SK-N-SH (cell line): Measurements from ENCODE around the gene SLC51A. TPM values are rescaled to one million over a fixed set of nuclear protein-coding genes. Genes with fewer than 3 reads are reported as not detected.

Source experiments
- CTCF ChIA-PET: fragments of 300-600, 350-600 bp; formaldehyde crosslinking; extraction: SDS; loops from one replicate; lab custom pipeline; 2021; lab: Yijun Ruan, JAX
- POLR2A ChIA-PET: fragments of 350-600 bp; sonication (Branson Sonifier 250); formaldehyde crosslinking; extraction: SDS; loops from one replicate; lab custom pipeline; 2020; ENCODE audit warnings: antibody characterized with exemption, inconsistent platforms; lab: Yijun Ruan, JAX
- DNase-seq: peaks from one replicate; pipeline ENCODE4 v3.0.0; 2012
- H2AFZ ChIP-seq: fragments of 200-600 bp; sonication (generic); 2 replicates; pipeline ENCODE4 v1.8.1; 2016; ENCODE audit warnings: antibody characterized with exemption, mild to moderate bottlenecking, low read depth
- H3F3A ChIP-seq: fragments of 200-600 bp; sonication (generic); replicated peaks from 2 replicates; pipeline ENCODE3; 2016; ENCODE audit warnings: antibody characterized with exemption, mild to moderate bottlenecking; ENCODE audit not compliant: insufficient read depth
- H3K27ac ChIP-seq, 2 experiments: fragments of 200-500 bp in 1 of 2; fragments of 200-600 bp in 1 of 2; sonication (Bioruptor generic) in 1 of 2; sonication (generic), shearing (Covaris generic) in 1 of 2; 2 replicates each; pipeline versions ENCODE4 v1.5.1 to v1.6.1; 2014 to 2016; ENCODE audit warnings: low read depth in 2 of 2, inconsistent platforms in 1 of 2, low read length in 1 of 2, mild to moderate bottlenecking in 1 of 2, mixed read lengths in 1 of 2
- H3K27me3 ChIP-seq: fragments of 200-600 bp; sonication (generic), shearing (Covaris generic); 2 replicates; pipeline ENCODE4 v1.6.1; 2016; ENCODE audit warnings: mixed run types; ENCODE audit not compliant: insufficient read depth
- H3K36me3 ChIP-seq, 2 experiments: fragments of 200-500 bp in 1 of 2; fragments of 200-600 bp in 1 of 2; sonication (Bioruptor generic) in 1 of 2; sonication (generic) in 1 of 2; replicated peaks in 1 of 2; 2 replicates each; pipeline versions ENCODE3 to v1.5.1; 2014 to 2016; ENCODE audit warnings: low read length in 1 of 2, mild to moderate bottlenecking in 1 of 2; ENCODE audit not compliant: insufficient read depth in 2 of 2, control insufficient read depth in 1 of 2
- H3K4me1 ChIP-seq, 2 experiments: fragments of 200-500 bp in 1 of 2; fragments of 200-600 bp in 1 of 2; sonication (Bioruptor generic) in 1 of 2; sonication (generic), shearing (Covaris generic) in 1 of 2; 2 replicates each; pipeline versions ENCODE4 v1.5.1 to v1.6.1; 2014 to 2016; ENCODE audit warnings: low read depth in 1 of 2, low read length in 1 of 2, mixed run types in 1 of 2; ENCODE audit not compliant: insufficient read depth in 2 of 2, control insufficient read depth in 1 of 2
- H3K4me2 ChIP-seq: fragments of 200-600 bp; sonication (generic), shearing (Covaris generic); 2 replicates; pipeline ENCODE4 v1.6.1; 2017; ENCODE audit warnings: mixed run types
- H3K4me3 ChIP-seq, 2 experiments: fragments of 200-500 bp in 1 of 2; fragments of 200-600 bp in 1 of 2; sonication (Bioruptor generic) in 1 of 2; sonication (generic), shearing (Covaris generic) in 1 of 2; 2 replicates each; pipeline versions ENCODE4 v1.5.1 to v1.8.1; 2014 to 2016; ENCODE audit warnings: low read depth in 2 of 2, inconsistent platforms in 1 of 2, low read length in 1 of 2, mild to moderate bottlenecking in 1 of 2, mixed read lengths in 1 of 2, moderate library complexity in 1 of 2
- H3K79me2 ChIP-seq: fragments of 200-600 bp; sonication (generic); 2 replicates; pipeline ENCODE4 v1.8.1; 2017; ENCODE audit warnings: mild to moderate bottlenecking; ENCODE audit not compliant: insufficient read depth
- H3K9ac ChIP-seq: fragments of 200-600 bp; sonication (generic); 2 replicates; pipeline ENCODE4 v1.6.1; 2017; ENCODE audit warnings: mixed run types
- H3K9me2 ChIP-seq: fragments of 200-600 bp; sonication (generic); 2 replicates; pipeline ENCODE4 v1.6.1; 2017; ENCODE audit warnings: mixed run types
- H3K9me3 ChIP-seq: fragments of 200-600 bp; sonication (generic); 2 replicates; pipeline ENCODE4 v1.6.1; 2017; ENCODE audit warnings: mixed run types, mild to moderate bottlenecking, moderate library complexity
- H4K20me1 ChIP-seq: fragments of 200-600 bp; sonication (generic); 2 replicates; pipeline ENCODE4 v1.6.1; 2017; ENCODE audit warnings: mild to moderate bottlenecking, mixed run types; ENCODE audit not compliant: insufficient read depth
- CHD2 ChIP-seq: fragments of 150-350 bp; IDR thresholded peaks from 2 replicates; pipeline ENCODE4 v1.6.1; 2018; ENCODE audit warnings: low read length; ENCODE audit not compliant: partially characterized antibody
- ELF1 ChIP-seq: IDR thresholded peaks from 2 replicates; pipeline ENCODE4 v1.4.0; 2012
- EZH2phosphoT487 ChIP-seq: fragments of 200-600 bp; sonication (generic); IDR thresholded peaks from 2 replicates; pipeline ENCODE4 v1.6.1; 2017; ENCODE audit warnings: low read depth, mixed run types, mild to moderate bottlenecking, antibody characterized with exemption, moderate library complexity, borderline replicate concordance
- FOSL2 ChIP-seq: IDR thresholded peaks from 2 replicates; pipeline ENCODE4 v1.4.0; 2012; ENCODE audit warnings: low read depth, mild to moderate bottlenecking, moderate library complexity, borderline replicate concordance
- GABPA ChIP-seq: IDR thresholded peaks from 2 replicates; pipeline ENCODE4 v1.4.0; 2012; ENCODE audit warnings: low read depth, mild to moderate bottlenecking
- JUND ChIP-seq: IDR thresholded peaks from 2 replicates; pipeline ENCODE4 v1.4.0; 2012
- MXI1 ChIP-seq: IDR thresholded peaks from 2 replicates; pipeline ENCODE4 v1.6.1; 2012; ENCODE audit warnings: mild to moderate bottlenecking, low read depth, low read length, improper control_type of control experiment
- NFIC ChIP-seq: IDR thresholded peaks from 2 replicates; pipeline ENCODE4 v1.4.0; 2012; ENCODE audit warnings: borderline replicate concordance
- POLR2AphosphoS5 ChIP-seq: IDR thresholded peaks from 2 replicates; pipeline ENCODE4 v1.6.1; 2012; ENCODE audit warnings: low read depth, low read length
- RFX5 ChIP-seq: IDR thresholded peaks from 2 replicates; pipeline ENCODE4 v1.6.1; 2012; ENCODE audit warnings: mild to moderate bottlenecking, improper control_type of control experiment, low read length
- RXRA ChIP-seq: IDR thresholded peaks from 2 replicates; pipeline ENCODE4 v1.4.0; 2012; ENCODE audit warnings: low read depth, mild to moderate bottlenecking, borderline replicate concordance
- SIN3A ChIP-seq: IDR thresholded peaks from 2 replicates; pipeline ENCODE4 v1.6.1; 2012; ENCODE audit warnings: low read depth, mild to moderate bottlenecking, low read length, moderate library complexity, borderline replicate concordance
- SMC3 ChIP-seq: IDR thresholded peaks from 2 replicates; pipeline ENCODE4 v1.6.1; 2012; ENCODE audit warnings: low read depth, low read length, improper control_type of control experiment
- TCF12 ChIP-seq: IDR thresholded peaks from 2 replicates; pipeline ENCODE4 v1.4.0; 2012
- TEAD4 ChIP-seq: IDR thresholded peaks from 2 replicates; pipeline ENCODE4 v1.4.0; 2012; ENCODE audit warnings: mild to moderate bottlenecking, borderline replicate concordance; ENCODE audit not compliant: insufficient read depth
- YY1 ChIP-seq: IDR thresholded peaks from 2 replicates; pipeline ENCODE4 v1.4.0; 2012; ENCODE audit warnings: low read depth, mild to moderate bottlenecking
- WGBS: methylation state at CpG from one replicate; pipeline ENCODE4 v1.1.6; 2017; ENCODE audit warnings: low lambda C conversion rate; 5-methylcytosine and 5-hydroxymethylcytosine counted together
- polyA plus RNA-seq, 3 experiments: library from polyadenylated mRNA; depleted of rRNA; stranded (reverse); fragments of >200 nt; gene quantifications; 2 replicates each; pipeline ENCODE4 v1.2.3, GENCODE V29; 2012
- TF ChIP-seq, protein P1 (sequence below): IDR thresholded peaks from 2 replicates; pipeline ENCODE4; 2012
- TF ChIP-seq, protein P2 (sequence below): IDR thresholded peaks from 2 replicates; pipeline ENCODE4 v1.4.0; 2012; ENCODE audit warnings: low read depth, borderline replicate concordance
- TF ChIP-seq, protein P3 (sequence below): fragments of 200-600 bp; sonication (generic); IDR thresholded peaks from 2 replicates; pipeline ENCODE4 v1.6.1; 2017; ENCODE audit warnings: antibody characterized with exemption, mild to moderate bottlenecking, moderate library complexity

SLC51A gene
- polyA plus RNA-seq, 1 of the 3 experiments (the other 2 are of a cell fraction), result not detected

DNA sequence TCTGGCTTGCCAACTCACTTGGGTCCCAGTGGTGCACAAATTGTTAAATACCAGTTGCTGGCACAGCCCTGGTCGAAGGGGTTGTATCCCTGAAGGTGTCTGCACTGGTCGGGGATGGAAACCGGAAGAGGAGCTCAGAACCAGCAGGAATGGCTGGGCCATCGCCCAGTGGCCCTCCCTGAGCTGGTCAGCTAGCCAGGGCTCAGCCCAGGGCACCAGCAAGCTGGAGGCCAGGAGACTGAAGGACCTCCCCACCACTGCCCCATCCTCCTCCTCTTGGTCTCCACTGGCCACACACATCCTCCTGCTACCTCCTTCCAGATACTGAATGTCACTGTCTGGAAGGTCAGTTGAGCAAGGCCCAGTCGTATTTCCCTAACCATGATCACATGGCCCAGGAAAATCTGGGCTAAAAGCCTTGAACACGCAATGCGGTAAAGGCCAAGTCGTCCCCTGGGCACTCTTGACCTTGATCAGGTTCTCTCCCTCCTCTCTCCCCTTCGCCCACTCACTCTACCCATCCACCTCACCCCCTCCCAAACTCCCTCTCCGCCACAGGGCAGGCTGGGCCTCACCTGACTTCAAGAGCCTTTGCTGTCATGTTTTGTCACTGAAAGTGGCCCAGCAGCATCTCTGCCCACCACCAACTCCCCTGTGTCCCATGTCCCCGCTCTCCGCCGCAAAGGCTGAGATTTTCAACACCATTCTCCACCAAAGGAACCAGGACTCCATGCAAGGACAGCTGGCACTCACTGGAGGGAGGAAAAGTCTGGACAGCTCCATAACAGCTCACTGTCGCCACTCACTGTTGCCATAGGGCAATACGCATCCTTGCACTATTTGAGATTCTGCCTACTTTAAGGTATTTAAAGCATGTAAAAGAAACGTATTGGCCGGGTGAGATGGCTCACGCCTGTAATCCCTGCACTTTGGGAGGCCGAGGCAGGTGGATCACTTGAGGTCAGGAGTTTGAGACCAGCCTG lies 17.3 kb upstream of the SLC51A start (continued):
- TF ChIP-seq TCF12, result no peak
- no peak for TF ChIP-seq SMC3
- no peak for TF ChIP-seq JUND
- TF ChIP-seq NFIC, result no peak

DNA sequence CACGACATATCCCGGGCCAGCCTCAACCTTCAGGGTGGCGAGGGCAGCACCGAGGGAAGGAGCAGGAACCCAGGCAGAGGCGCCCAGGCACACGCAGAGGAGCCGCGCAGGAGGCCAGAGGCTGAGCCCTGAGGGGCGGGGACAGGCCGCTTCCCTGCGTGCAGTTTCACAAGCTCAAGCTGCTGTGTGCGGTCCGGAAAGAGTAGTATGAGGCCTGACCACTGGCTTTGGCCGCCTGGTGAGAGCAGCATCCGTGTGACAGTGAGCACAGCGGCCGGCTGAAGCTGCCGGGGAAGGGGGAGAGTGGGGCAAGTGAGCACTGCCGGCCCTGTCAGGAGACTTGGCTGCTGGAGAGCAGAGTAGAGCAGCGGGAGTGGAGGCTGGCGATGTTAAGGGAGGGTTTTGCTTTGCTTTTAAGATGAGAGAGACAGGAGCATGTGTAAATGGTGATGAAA lies 13.8 kb upstream of the SLC51A start:
- CTCF ChIA-PET, result interaction anchor here (1.3 to 2.1 kb wide), 2 partner anchors 129 to 131 kb away, joined by 3 to 11 read pairs; no protein-coding TSS in a partner anchor
- H2AFZ ChIP-seq, result no peak overlapping the region
- H3K27me3 ChIP-seq, result no peaks in the 10 kb centered on the region
- H4K20me1 ChIP-seq, result no peaks in the 10 kb centered on the region
- no peak for DNase-seq
- WGBS, result 85% methylated on average over 16 of the region's 21 CpGs
- peaks cover 0 to 3% of the 10 kb centered on the region in 2 experiments; a peak in 1 of 4 replicates for H3K4me1 ChIP-seq
- no peak overlapping the region for H3K9ac ChIP-seq
- no peak overlapping the region for H3K4me3 ChIP-seq
- no peak overlapping the region for H3K4me2 ChIP-seq
- no peaks in the 10 kb centered on the region for H3K9me2 ChIP-seq
- H3F3A ChIP-seq, result no peaks in the 10 kb centered on the region
- POLR2A ChIA-PET, result no interaction called here
- no peaks in the 10 kb centered on the region for H3K79me2 ChIP-seq
- H3K9me3 ChIP-seq, result no peaks in the 10 kb centered on the region
- no peaks in the 10 kb centered on the region for H3K36me3 ChIP-seq
- H3K27ac ChIP-seq, result no peak overlapping the region
- no peak for TF ChIP-seq RXRA
- TF ChIP-seq, protein P1, sequence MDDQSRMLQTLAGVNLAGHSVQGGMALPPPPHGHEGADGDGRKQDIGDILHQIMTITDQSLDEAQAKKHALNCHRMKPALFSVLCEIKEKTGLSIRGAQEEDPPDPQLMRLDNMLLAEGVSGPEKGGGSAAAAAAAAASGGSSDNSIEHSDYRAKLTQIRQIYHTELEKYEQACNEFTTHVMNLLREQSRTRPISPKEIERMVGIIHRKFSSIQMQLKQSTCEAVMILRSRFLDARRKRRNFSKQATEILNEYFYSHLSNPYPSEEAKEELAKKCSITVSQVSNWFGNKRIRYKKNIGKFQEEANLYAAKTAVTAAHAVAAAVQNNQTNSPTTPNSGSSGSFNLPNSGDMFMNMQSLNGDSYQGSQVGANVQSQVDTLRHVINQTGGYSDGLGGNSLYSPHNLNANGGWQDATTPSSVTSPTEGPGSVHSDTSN, result no peak
- no peak for TF ChIP-seq RFX5
- TF ChIP-seq YY1, result no peak
- TF ChIP-seq POLR2AphosphoS5, result no peak
- TF ChIP-seq FOSL2, result no peak
- no peak for TF ChIP-seq TEAD4
- TF ChIP-seq, protein P2, sequence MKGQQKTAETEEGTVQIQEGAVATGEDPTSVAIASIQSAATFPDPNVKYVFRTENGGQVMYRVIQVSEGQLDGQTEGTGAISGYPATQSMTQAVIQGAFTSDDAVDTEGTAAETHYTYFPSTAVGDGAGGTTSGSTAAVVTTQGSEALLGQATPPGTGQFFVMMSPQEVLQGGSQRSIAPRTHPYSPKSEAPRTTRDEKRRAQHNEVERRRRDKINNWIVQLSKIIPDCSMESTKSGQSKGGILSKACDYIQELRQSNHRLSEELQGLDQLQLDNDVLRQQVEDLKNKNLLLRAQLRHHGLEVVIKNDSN, result no peak
- TF ChIP-seq ELF1, result no peak
- no peak for TF ChIP-seq EZH2phosphoT487
- TF ChIP-seq, protein P3, sequence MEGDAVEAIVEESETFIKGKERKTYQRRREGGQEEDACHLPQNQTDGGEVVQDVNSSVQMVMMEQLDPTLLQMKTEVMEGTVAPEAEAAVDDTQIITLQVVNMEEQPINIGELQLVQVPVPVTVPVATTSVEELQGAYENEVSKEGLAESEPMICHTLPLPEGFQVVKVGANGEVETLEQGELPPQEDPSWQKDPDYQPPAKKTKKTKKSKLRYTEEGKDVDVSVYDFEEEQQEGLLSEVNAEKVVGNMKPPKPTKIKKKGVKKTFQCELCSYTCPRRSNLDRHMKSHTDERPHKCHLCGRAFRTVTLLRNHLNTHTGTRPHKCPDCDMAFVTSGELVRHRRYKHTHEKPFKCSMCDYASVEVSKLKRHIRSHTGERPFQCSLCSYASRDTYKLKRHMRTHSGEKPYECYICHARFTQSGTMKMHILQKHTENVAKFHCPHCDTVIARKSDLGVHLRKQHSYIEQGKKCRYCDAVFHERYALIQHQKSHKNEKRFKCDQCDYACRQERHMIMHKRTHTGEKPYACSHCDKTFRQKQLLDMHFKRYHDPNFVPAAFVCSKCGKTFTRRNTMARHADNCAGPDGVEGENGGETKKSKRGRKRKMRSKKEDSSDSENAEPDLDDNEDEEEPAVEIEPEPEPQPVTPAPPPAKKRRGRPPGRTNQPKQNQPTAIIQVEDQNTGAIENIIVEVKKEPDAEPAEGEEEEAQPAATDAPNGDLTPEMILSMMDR, result no peak
- no peak for TF ChIP-seq GABPA
- TF ChIP-seq MXI1, result no peak
- no peak for TF ChIP-seq CHD2
- no peak for TF ChIP-seq JUND
- TF ChIP-seq SIN3A, result no peak
